Effector memory CD4-positive, alpha-beta T cell (primary cell): Measurements from ENCODE around the gene ANKS1A.

ENCODE experiments used
- DNase-seq, 3 donors: peaks; one replicate each; pipeline ENCODE4 v3.0.0-alpha.2; 2020
- H3K27ac ChIP-seq: 2 replicates; pipeline ENCODE4 v1.7.0; 2013; ENCODE audit warnings: mild to moderate bottlenecking, low read length, moderate library complexity; ENCODE audit not compliant: insufficient read depth, poor library complexity, severe bottlenecking
- H3K27me3 ChIP-seq: replicated peaks from 2 replicates; pipeline ENCODE4 v1.7.0; 2013; ENCODE audit warnings: mild to moderate bottlenecking, low read length; ENCODE audit not compliant: insufficient read depth, control insufficient read depth, poor library complexity, severe bottlenecking
- H3K36me3 ChIP-seq: 2 replicates; pipeline ENCODE4 v1.7.0; 2013; ENCODE audit warnings: mild to moderate bottlenecking, low read length, moderate library complexity; ENCODE audit not compliant: control insufficient read depth, insufficient read depth
- H3K4me1 ChIP-seq: 2 replicates; pipeline ENCODE4 v1.7.0; 2013; ENCODE audit warnings: low read length, mild to moderate bottlenecking; ENCODE audit not compliant: control insufficient read depth, insufficient read depth, poor library complexity, severe bottlenecking
- H3K4me3 ChIP-seq: 2 replicates; pipeline ENCODE4 v1.7.0; 2013; ENCODE audit warnings: low read length, low read depth, mild to moderate bottlenecking; ENCODE audit not compliant: insufficient read depth, poor library complexity, severe bottlenecking
- H3K9me3 ChIP-seq: 2 replicates; pipeline ENCODE4 v1.7.0; 2013; ENCODE audit warnings: mild to moderate bottlenecking, low read length, moderate library complexity; ENCODE audit not compliant: control insufficient read depth

Gene ANKS1A

DNA sequence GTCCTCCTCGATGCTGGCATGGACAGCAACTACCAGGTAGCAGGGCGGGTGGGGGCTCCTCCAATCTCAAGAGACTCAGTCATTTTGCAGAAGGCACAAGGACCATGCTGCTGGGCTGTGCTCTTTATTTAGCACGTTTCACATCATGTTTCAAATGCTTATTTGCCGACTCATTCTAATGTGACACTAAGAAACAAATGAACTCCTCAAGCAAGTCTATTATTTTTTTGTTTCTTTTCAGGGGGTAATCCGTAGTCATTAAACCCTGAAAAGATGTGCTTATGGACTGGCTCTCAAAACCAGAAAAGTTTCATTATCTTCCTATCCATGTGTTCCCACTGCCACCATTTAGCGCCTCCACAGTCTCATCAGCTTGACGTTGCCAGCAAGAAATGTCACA is 92.9 kb downstream of the ANKS1A start:
- Histone ChIP-seq H3K4me1 (no peaks in the 10 kb centered on the region), H3K9me3 (no peaks in the 10 kb centered on the region), H3K27me3 (no peaks in the 10 kb centered on the region), H3K4me3 (no peak overlapping the region), H3K27ac (no peak overlapping the region), H3K36me3 (peaks cover 26% of the 10 kb centered on the region)
- DNase-seq: no peak

DNA sequence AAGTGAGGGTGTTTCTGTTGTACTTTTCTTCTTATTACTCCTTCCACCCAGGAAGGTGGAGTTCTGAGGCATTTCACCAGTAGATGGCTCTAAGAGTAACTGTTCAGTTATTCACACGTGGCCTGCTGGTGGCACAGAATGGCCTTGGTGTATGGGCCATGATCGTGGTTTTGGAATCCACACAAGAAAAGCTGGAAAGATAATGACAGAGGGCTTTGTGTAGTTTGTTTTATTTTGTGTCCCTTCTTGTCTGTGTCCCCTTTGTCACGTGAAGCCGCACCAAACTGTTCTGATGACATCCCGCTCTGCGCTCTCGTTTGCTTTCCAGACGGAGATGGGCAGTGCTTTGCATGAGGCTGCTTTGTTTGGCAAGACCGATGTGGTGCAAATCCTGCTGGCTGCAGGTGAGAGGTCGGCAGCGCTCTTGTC is 93.4 kb downstream of the ANKS1A start:
- Histone ChIP-seq H3K27ac (no peak overlapping the region), H3K27me3 (no peaks in the 10 kb centered on the region), H3K4me1 (no peaks in the 10 kb centered on the region), H3K9me3 (no peaks in the 10 kb centered on the region), H3K36me3 (peaks cover 26% of the 10 kb centered on the region), H3K4me3 (no peak overlapping the region)
- no peak for DNase-seq

- DNase-seq: no peak
- Histone ChIP-seq H3K27ac (no peak overlapping the region), H3K27me3 (no peaks in the 10 kb centered on the region), H3K9me3 (no peaks in the 10 kb centered on the region), H3K4me3 (no peak overlapping the region), H3K4me1 (no peaks in the 10 kb centered on the region), H3K36me3 (peaks cover 29% of the 10 kb centered on the region)
These were observed 95.4 kb downstream of the ANKS1A start for GRCh38 chr6:34984416-34984815.

DNA sequence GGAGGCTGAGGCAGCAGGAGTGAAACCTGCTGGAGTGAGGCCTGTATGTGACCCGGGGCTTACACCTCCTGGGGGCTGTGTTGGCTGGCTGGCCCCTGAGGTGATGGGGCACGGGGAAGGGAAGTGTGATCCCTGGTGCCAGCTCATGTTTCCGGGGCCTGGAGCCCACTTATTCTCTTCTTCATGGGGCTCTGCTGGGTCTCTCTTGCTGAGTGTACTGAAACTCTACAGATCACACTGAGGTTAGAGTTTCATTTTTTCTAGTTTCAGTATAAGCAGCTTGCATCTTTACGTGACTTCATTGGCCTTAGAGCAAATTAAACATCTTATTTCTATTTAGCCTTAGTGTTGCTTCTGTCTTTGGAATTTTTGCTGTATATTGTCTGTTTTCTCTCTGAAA is 96.2 kb downstream of the ANKS1A start:
- H3K4me1 ChIP-seq: no peaks in the 10 kb centered on the region

DNA sequence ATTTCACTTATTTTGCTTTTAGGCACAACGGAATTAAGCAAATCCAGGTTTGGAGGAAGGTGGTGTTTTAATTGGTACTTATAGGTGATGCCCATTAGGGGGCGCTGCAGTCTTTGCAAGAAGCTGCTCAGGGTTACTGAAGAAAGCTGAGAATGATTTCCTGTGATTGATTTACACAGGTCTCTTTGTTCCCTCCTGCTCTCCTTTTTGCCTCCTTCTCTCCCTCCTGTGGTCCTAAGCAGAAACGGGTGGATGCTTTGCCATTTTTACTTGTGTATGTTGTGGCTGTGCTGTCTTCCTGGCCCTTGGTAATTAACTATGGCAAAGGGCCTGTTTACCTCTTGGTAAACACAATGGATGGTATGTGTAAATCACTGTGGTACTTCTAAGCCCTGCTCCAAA is 97.8 kb downstream of the ANKS1A start:
- peak; percentile 8 to 47 (median 18) for DNase-seq
- H3K9me3 ChIP-seq: no peaks in the 10 kb centered on the region
- H3K27ac ChIP-seq: no peak overlapping the region
- no peaks in the 10 kb centered on the region for H3K4me1 ChIP-seq
- H3K36me3 ChIP-seq: peaks cover 36% of the 10 kb centered on the region
- no peak overlapping the region for H3K4me3 ChIP-seq
- no peaks in the 10 kb centered on the region for H3K27me3 ChIP-seq

More for the DNA sequence above, 96.2 kb downstream of the ANKS1A start:
- H3K36me3 ChIP-seq: peaks cover 29% of the 10 kb centered on the region
- DNase-seq: no peak
- no peak overlapping the region for H3K4me3 ChIP-seq
- no peaks in the 10 kb centered on the region for H3K27me3 ChIP-seq
- H3K9me3 ChIP-seq: no peaks in the 10 kb centered on the region
- H3K27ac ChIP-seq: no peak overlapping the region

DNA sequence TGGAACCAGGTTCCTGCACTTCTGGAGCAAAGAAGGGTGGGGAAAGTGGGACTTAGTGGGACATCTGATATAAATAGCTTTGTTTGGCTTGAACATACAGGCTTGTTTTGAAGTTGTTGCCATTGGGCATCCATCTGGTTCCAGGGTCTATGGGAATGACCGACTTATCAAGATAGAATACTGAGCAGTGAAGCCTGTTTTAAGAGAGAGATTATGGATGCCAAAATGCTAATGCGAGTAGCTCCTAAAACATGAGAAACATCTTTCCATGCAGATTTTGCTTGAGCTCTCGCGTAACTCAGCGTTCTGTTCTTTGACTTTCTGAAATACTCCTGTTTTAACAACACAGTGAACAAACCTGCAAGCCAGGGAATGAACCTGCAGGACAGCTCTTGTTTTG is 98.5 kb downstream of the ANKS1A start:
- H3K36me3 ChIP-seq: peaks cover 35% of the 10 kb centered on the region

DNA sequence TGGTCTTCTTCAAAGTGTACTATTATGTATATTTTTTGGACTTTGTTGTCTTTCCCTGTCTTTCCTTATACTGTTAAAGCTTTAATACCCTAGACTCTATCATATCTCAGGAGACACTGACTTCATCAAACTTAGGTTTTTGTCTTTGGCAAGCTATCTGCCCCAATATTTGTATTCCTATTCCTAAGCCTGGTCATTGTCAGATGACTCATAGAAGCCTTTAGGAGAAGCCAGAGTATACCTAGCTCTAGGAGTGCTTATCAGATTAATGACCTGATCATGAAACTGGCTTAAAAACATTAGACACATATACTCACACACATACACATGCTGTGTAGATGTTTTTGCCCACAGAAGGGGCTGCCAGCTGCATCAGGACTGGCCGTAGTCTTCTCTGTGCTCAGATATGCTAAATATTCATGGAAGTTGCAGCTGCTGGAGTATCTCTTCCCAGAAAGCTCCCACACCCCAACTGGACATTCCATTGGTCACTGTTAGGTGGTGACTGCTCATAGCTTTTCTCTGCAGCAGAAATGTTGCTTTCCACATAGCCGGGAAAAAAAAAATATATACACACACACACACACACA is 102.0 kb downstream of the ANKS1A start:
- no peak for DNase-seq
- H3K27me3 ChIP-seq: no peaks in the 10 kb centered on the region
- peaks cover 30% of the 10 kb centered on the region for H3K36me3 ChIP-seq
- H3K4me1 ChIP-seq: no peaks in the 10 kb centered on the region
- no peak overlapping the region for H3K4me3 ChIP-seq
- H3K9me3 ChIP-seq: no peaks in the 10 kb centered on the region
- no peak overlapping the region for H3K27ac ChIP-seq

More for the DNA sequence above, 98.5 kb downstream of the ANKS1A start:
- H3K4me3 ChIP-seq: no peak overlapping the region
- no peaks in the 10 kb centered on the region for H3K27me3 ChIP-seq
- no peak overlapping the region for H3K27ac ChIP-seq
- H3K4me1 ChIP-seq: no peaks in the 10 kb centered on the region
- H3K9me3 ChIP-seq: no peaks in the 10 kb centered on the region
- DNase-seq: no peak

GRCh38 chr6:34992376-34992775 is 103.3 kb downstream of the ANKS1A start:
- no peak overlapping the region for H3K4me3 ChIP-seq
- no peak overlapping the region for H3K27ac ChIP-seq
- H3K9me3 ChIP-seq: no peaks in the 10 kb centered on the region
- no peaks in the 10 kb centered on the region for H3K27me3 ChIP-seq
- no peaks in the 10 kb centered on the region for H3K4me1 ChIP-seq
- H3K36me3 ChIP-seq: peaks cover 30% of the 10 kb centered on the region
- no peak for DNase-seq

DNA sequence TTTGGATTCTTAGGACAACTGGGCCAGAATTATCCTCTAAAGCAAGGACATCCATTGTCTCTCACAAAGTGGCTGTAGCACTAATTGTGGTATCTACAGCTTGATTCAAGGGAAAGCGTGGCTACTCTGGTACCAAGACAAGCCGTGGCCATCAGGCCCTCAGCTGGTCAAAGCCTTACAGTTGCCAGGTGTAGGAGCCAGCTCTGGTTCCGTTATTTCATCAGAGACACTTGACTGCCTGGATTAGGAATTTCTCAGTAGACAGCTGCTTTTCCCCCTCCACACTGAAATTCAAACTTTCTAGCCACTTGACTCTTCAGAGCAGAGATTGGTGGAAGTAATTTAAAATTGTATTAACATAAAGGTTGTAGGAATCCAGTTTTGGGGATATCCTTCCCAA is 104.2 kb downstream of the ANKS1A start:
- Histone ChIP-seq H3K4me1 (no peaks in the 10 kb centered on the region), H3K36me3 (peaks cover 30% of the 10 kb centered on the region), H3K4me3 (no peak overlapping the region), H3K9me3 (no peaks in the 10 kb centered on the region), H3K27me3 (no peaks in the 10 kb centered on the region), H3K27ac (no peak overlapping the region)
- no peak for DNase-seq

- no peaks in the 10 kb centered on the region for H3K4me1 ChIP-seq
- peaks cover 27% of the 10 kb centered on the region for H3K36me3 ChIP-seq
- no peaks in the 10 kb centered on the region for H3K9me3 ChIP-seq
- no peaks in the 10 kb centered on the region for H3K27me3 ChIP-seq
- no peak for DNase-seq
- H3K4me3 ChIP-seq: no peak overlapping the region
- no peak overlapping the region for H3K27ac ChIP-seq
These were observed 105.6 kb downstream of the ANKS1A start for GRCh38 chr6:34994693-34995092.
